ENCODE results near the gene DNM3. TPM values are rescaled to one million over a fixed set of nuclear protein-coding genes. Genes with fewer than 3 reads are reported as not detected.
A peak's percentile ranks its signal among the peaks of the same experiment; 100 is the strongest.
"Not testable (repeated sequence)": the region's sequence is repeated elsewhere in the genome, so short reads cannot be mapped to it uniquely, and the experiment has no call there.

The DNM3 gene
- total RNA-seq, 1 donor = 2.0 TPM

DNA sequence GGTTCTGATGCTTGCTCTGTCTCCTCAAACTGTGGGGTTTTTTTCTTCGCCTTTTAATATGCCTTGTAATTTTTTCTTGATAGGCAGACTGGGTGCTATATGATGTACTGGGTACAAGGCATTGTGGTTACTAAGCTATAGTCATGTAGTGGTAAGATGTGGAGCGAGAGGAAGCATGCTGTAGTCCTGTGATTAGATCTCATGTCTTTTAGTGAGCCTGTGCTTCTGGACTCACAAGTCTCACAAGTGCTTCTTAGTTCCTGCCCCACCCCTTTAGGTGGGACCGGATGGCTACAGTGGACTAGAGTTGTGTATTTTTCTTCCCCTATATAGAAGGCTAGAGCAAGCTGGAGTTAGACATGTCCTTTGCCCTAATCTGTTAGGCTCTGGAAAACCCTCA lies 178.7 kb downstream of the DNM3 start:
- DNase-seq (ENCODE audit: low read depth) = no peak
- no peak overlapping the region for H3K4me3 ChIP-seq (ENCODE audit: low read depth, low read length)
- TF ChIP-seq, protein P1, sequence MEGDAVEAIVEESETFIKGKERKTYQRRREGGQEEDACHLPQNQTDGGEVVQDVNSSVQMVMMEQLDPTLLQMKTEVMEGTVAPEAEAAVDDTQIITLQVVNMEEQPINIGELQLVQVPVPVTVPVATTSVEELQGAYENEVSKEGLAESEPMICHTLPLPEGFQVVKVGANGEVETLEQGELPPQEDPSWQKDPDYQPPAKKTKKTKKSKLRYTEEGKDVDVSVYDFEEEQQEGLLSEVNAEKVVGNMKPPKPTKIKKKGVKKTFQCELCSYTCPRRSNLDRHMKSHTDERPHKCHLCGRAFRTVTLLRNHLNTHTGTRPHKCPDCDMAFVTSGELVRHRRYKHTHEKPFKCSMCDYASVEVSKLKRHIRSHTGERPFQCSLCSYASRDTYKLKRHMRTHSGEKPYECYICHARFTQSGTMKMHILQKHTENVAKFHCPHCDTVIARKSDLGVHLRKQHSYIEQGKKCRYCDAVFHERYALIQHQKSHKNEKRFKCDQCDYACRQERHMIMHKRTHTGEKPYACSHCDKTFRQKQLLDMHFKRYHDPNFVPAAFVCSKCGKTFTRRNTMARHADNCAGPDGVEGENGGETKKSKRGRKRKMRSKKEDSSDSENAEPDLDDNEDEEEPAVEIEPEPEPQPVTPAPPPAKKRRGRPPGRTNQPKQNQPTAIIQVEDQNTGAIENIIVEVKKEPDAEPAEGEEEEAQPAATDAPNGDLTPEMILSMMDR (IDR thresholded peaks at IDR 0.05; ENCODE audit: insufficient read depth, low read length) = no peak

DNA sequence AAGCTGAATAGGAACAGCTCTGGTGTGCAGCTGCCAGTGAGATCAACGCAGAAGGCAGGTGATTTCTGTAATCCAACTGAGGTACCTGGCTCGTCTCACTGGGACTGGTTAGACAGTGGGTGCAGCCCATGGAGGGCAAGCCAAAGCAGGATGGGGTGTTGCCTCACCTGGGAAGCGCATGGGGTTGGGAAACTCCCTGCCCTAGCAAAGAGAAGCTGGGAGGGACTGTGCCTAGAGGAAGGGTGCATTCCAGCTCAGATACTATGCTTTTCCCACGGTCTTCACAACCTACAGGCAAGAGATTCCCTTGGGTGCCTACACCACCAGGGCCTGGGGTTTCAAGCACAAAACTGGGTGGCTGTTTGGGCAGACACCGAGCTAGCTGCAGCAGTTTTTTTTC lies 183.2 kb downstream of the DNM3 start:
- TF ChIP-seq, protein P1 (IDR thresholded peaks at IDR 0.05; ENCODE audit: insufficient read depth, low read length) = no peak
- H3K4me3 ChIP-seq (ENCODE audit: low read depth, low read length) = no peak overlapping the region
- DNase-seq (ENCODE audit: low read depth) = no peak

DNA sequence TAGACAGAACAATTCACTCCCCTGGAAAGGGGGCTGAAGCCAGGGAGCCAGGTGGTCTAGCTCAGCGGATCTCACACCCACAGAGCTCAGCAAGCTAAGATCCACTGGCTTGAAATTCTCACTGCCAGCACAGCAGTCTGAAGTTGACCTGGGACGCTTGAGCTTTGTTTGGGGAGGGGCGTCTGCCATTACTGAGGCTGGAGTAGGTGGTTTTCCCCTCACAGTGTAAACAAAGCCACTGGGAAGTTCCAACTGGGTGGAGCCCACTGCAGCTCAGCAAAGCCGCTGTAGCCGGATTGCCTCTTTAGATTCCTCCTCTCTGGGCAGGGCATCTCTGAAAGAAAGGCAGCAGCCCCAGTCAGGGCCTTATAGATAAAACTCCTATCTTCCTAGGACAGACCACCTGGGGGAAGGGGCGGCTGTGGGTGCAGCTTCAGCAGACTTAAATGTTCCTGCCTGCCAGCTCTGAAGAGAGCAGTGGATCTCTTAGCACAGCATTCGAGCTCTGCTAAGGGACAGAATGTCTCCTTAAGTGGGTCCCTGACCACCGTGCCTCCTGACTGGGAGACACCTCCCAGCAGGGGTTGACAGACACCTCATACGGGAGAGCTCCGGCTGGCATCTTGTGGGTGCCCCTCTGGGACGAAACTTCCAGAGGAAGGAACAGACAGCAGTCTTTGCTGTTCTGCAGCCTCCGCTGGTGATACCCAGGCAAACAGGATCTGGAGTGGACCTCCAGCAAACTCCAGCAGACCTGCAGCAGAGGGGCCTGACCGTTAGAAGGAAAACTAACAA lies 183.8 kb downstream of the DNM3 start:
- not testable (repeated sequence) for DNase-seq (ENCODE audit: low read depth); H3K4me3 ChIP-seq (ENCODE audit: low read depth, low read length)

DNA sequence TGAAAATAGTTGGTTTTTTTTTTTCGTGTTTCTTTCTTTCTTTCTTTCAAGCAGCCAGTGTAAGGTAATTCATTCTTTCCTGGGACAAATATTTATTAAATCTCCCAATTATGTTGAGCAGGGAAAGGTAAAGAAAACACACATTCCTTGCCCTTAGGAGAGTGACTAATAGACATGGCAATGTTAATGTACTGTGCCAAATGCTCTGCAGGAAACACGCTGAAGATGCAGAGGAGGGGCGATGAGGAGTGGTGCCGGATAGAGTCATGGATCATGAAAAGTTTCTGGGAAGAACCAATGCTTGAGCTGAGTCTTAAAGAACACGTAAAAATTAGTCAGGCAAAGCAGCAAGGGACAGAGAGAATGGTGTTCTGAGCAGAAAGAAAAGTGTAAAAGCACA lies 199.2 kb downstream of the DNM3 start:
- TF ChIP-seq, protein P1 (IDR thresholded peaks at IDR 0.05; ENCODE audit: insufficient read depth, low read length) = no peak
- H3K4me3 ChIP-seq (ENCODE audit: low read depth, low read length) = no peak overlapping the region
- DNase-seq (ENCODE audit: low read depth) = peak; percentile 64

DNA sequence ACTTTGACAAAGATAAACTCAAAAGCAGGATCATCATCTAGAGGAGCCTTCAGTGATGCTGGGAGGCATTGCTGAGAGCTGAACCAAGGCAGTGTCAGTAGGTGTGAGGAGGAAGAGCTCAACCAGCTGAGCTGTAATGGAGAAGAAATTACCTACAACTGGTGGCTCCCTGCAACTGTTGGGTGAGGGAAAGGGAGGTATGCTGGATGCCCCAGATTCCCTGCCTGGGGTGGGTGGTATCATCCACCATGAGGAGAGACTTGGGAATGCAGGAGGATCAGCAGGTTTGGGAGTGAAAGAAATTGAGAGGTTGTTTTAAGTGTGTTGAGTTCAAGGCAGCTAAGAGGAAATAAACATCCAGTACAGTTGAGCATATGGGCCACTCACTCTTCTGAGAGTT lies 199.8 kb downstream of the DNM3 start:
- TF ChIP-seq, protein P1 (IDR thresholded peaks at IDR 0.05; ENCODE audit: insufficient read depth, low read length) = no peak
- DNase-seq (ENCODE audit: low read depth) = no peak
- no peak overlapping the region for H3K4me3 ChIP-seq (ENCODE audit: low read depth, low read length)

DNA sequence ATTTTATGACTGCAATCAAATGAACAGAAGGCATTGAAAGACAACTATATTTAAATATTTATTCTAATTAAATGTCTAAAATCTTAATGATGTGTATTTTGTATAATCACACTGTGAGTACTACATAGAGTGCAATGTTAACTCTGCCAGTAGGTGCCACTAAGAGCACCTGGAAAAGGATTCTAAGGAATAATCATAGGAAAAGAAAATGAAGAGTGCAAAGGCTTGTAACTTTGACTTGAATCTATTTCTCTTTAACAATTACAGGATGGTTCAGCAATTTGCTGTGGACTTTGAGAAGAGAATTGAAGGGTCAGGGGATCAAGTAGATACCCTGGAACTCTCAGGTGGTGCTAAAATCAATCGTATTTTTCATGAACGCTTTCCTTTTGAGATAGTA lies 200.4 kb downstream of the DNM3 start:
- H3K4me3 ChIP-seq (ENCODE audit: low read depth, low read length) = peak overlapping the region; percentile 11
- peak; percentile 69 for DNase-seq (ENCODE audit: low read depth)
- TF ChIP-seq, protein P1 (IDR thresholded peaks at IDR 0.05; ENCODE audit: insufficient read depth, low read length) = peak; percentile 61

DNA sequence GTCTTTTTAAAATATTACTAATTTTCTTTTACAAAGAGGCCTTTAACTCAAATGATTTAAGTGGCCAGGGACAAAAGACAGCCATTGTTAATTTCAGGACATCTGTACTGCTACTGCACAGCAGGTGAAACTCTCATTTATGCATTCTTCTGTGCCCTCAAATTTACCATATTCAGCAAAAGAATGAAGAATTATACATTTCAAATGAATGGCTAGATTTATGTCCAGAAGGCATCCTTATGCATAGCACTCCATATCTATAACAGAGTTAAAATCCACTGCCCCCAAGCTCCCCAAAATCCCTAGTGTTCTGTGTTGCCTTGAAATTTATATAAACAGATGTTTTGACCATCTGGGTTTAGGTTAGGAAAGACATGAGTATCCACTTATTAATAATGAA lies 202.6 kb downstream of the DNM3 start:
- DNase-seq (ENCODE audit: low read depth) = no peak
- TF ChIP-seq, protein P1 (IDR thresholded peaks at IDR 0.05; ENCODE audit: insufficient read depth, low read length) = no peak
- H3K4me3 ChIP-seq (ENCODE audit: low read depth, low read length) = no peak overlapping the region
